GM18508 (cell line): Measurements from ENCODE around the gene COPE.

Source experiments
- ATAC-seq: cut with Tn5 transposase; IDR thresholded peaks from one replicate; pipeline ENCODE4 v1.9.1; 2021; ENCODE audit warnings: moderate number of reproducible peaks; ENCODE audit not compliant: insufficient read depth, unreplicated experiment

The COPE gene

GRCh38 chr19:18869781-18870530 is 49.2 kb downstream of the COPE start:
- ATAC-seq, result no peak

GRCh38 chr19:18869023-18869618 is 50.1 kb downstream of the COPE start:
- no peak for ATAC-seq

- ATAC-seq, result no peak
These were observed 50.7 kb downstream of the COPE start for GRCh38 chr19:18868380-18869022.

GRCh38 chr19:18867751-18868150 is 51.4 kb downstream of the COPE start:
- ATAC-seq, result no peak

GRCh38 chr19:18867199-18867598 is 52.0 kb downstream of the COPE start:
- no peak for ATAC-seq

- ATAC-seq, result no peak
These were observed 52.4 kb downstream of the COPE start for GRCh38 chr19:18866800-18867123.

GRCh38 chr19:18865973-18866799 is 53.0 kb downstream of the COPE start:
- ATAC-seq, result no peak

- ATAC-seq, result no peak
These were observed 53.8 kb downstream of the COPE start for GRCh38 chr19:18865106-18865972.

GRCh38 chr19:18863843-18864362 is 55.3 kb downstream of the COPE start:
- no peak for ATAC-seq

- no peak for ATAC-seq
These were observed 56.0 kb downstream of the COPE start for GRCh38 chr19:18862976-18863842.

- no peak for ATAC-seq
These were observed 57.3 kb downstream of the COPE start for GRCh38 chr19:18861917-18862316.

- ATAC-seq, result no peak
These were observed 58.0 kb downstream of the COPE start for GRCh38 chr19:18861235-18861634.

GRCh38 chr19:18860725-18861124 is 58.5 kb downstream of the COPE start:
- no peak for ATAC-seq

GRCh38 chr19:18860302-18860700 is 58.9 kb downstream of the COPE start:
- no peak for ATAC-seq

- ATAC-seq, result no peak
These were observed 59.4 kb downstream of the COPE start for GRCh38 chr19:18859676-18860301.

- ATAC-seq, result no peak
These were observed 60.1 kb downstream of the COPE start for GRCh38 chr19:18858906-18859646.

GRCh38 chr19:18857223-18857622 is 62.0 kb downstream of the COPE start:
- ATAC-seq, result no peak
